ENCODE measurements around the gene CLDN12.

CLDN12 gene

GRCh38 chr7:90403174-90404113 is at the start of gene CLDN12:
Gene CLDN12 (plus strand): TSS chr7:90403461. CDS start chr7:90412677, 9,216 bp downstream.
- in situ Hi-C loops (cut with HindIII; ENCODE audit: low sequenced_read_pairs), result no loop called here

- in situ Hi-C loops (cut with HindIII; ENCODE audit: low sequenced_read_pairs), result no loop called here
Observed at GRCh38 chr7:90383422-90383821, 19.8 kb upstream of the CLDN12 start.

- in situ Hi-C loops (cut with HindIII; ENCODE audit: low sequenced_read_pairs), result no loop called here
Observed at GRCh38 chr7:90383861-90384260, 19.4 kb upstream of the CLDN12 start.

- in situ Hi-C loops (cut with HindIII; ENCODE audit: low sequenced_read_pairs), result no loop called here
Observed at GRCh38 chr7:90384433-90384832, 18.8 kb upstream of the CLDN12 start.

- in situ Hi-C loops (cut with HindIII; ENCODE audit: low sequenced_read_pairs), result no loop called here
Observed at GRCh38 chr7:90387470-90388240, 15.6 kb upstream of the CLDN12 start.

GRCh38 chr7:90390926-90391325 is 12.3 kb upstream of the CLDN12 start:
- in situ Hi-C loops (cut with HindIII; ENCODE audit: low sequenced_read_pairs), result no loop called here

- in situ Hi-C loops (cut with HindIII; ENCODE audit: low sequenced_read_pairs), result no loop called here
Observed at GRCh38 chr7:90391488-90391887, 11.8 kb upstream of the CLDN12 start.

GRCh38 chr7:90396420-90396819 is 6.8 kb upstream of the CLDN12 start:
- in situ Hi-C loops (cut with HindIII; ENCODE audit: low sequenced_read_pairs), result no loop called here

GRCh38 chr7:90401989-90402388 is 1.3 kb upstream of the CLDN12 start:
- in situ Hi-C loops (cut with HindIII; ENCODE audit: low sequenced_read_pairs), result no loop called here

GRCh38 chr7:90402785-90403173 is 482 bp upstream of the CLDN12 start:
- in situ Hi-C loops (cut with HindIII; ENCODE audit: low sequenced_read_pairs), result no loop called here

GRCh38 chr7:90404777-90405176 is 1.5 kb downstream of the CLDN12 start:
- in situ Hi-C loops (cut with HindIII; ENCODE audit: low sequenced_read_pairs), result no loop called here

- in situ Hi-C loops (cut with HindIII; ENCODE audit: low sequenced_read_pairs), result no loop called here
Observed at GRCh38 chr7:90407484-90407821, 4.2 kb downstream of the CLDN12 start.

- in situ Hi-C loops (cut with HindIII; ENCODE audit: low sequenced_read_pairs), result no loop called here
Observed at GRCh38 chr7:90408142-90408541, 4.9 kb downstream of the CLDN12 start.

- in situ Hi-C loops (cut with HindIII; ENCODE audit: low sequenced_read_pairs), result no loop called here
Observed at GRCh38 chr7:90409667-90410066, 6.4 kb downstream of the CLDN12 start.

GRCh38 chr7:90411510-90411909 is 8.2 kb downstream of the CLDN12 start:
- in situ Hi-C loops (cut with HindIII; ENCODE audit: low sequenced_read_pairs), result no loop called here

GRCh38 chr7:90412458-90413184 is 9.4 kb downstream of the CLDN12 start:
- in situ Hi-C loops (cut with HindIII; ENCODE audit: low sequenced_read_pairs), result no loop called here

- in situ Hi-C loops (cut with HindIII; ENCODE audit: low sequenced_read_pairs), result no loop called here
Observed at GRCh38 chr7:90413185-90413528, 9.9 kb downstream of the CLDN12 start.

GRCh38 chr7:90421651-90422050 is 18.4 kb downstream of the CLDN12 start:
- in situ Hi-C loops (cut with HindIII; ENCODE audit: low sequenced_read_pairs), result no loop called here

- in situ Hi-C loops (cut with HindIII; ENCODE audit: low sequenced_read_pairs), result no loop called here
Observed at GRCh38 chr7:90424720-90425119, 21.5 kb downstream of the CLDN12 start.

GRCh38 chr7:90425376-90425775 is 22.1 kb downstream of the CLDN12 start:
- in situ Hi-C loops (cut with HindIII; ENCODE audit: low sequenced_read_pairs), result no loop called here

Measured in DLD1 (cell line).